Fibroblast of skin of abdomen (primary cell): ENCODE measurements around the gene MTG2.
A peak's percentile ranks its signal among the peaks of the same experiment; 100 is the strongest.

Experiments used
- DNase-seq: peaks from one replicate; pipeline ENCODE4 v3.0.0-alpha.2; 2013

The MTG2 gene

DNA sequence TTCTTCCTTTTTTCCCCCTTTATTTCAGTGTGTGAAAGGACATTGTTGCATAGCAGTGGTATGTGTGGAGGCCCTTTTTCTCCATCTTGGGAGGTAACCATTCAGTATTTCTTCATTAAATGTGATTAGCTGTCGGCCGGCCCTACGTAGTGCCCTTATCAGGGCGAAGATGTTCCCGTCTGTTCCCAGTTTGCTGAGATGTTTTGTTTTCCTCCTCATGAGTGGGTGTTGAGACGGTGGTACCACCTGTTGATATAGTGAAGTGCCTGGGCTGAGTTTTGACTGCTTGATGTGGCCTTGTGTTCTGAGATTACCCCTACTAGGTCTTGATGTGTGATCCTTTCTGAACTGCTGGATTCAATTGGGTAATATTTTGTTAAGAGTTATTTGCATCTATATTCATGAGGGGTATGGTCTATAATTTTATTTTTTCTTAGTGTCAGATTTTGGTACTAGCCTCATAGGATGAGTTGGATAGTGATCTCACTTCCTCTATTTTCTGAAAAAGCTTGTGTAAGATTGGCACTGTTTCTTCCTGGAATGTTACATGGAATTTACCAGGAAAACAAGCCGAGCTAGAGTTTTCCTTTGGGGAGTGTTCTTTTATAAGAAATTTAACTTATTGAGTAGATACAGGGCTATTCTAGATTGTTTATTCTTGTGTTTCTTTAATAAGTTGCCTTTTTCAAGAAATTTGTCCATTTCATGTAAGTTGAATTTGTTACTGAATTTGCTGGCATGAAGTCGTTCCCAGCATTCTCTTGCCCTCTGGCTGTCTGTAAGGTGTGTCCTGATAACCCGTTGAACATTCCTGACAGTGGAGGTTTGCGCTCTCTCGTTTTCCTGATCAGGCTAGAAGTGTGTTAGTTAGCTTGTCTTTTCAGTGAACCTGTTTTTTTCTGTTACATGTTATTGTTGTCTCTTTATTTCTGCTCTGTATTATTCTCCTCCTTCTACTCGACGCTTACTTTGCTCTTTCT lies 4.3 kb downstream of the MTG2 start:
- no peak for DNase-seq

- no peak for DNase-seq
Observed at GRCh38 chr20:62190639-62191411, 8.0 kb downstream of the MTG2 start.

- no peak for DNase-seq
Observed at GRCh38 chr20:62191781-62192559, 9.1 kb downstream of the MTG2 start.

GRCh38 chr20:62192635-62193034 lies 9.8 kb downstream of the MTG2 start:
- no peak for DNase-seq

DNA sequence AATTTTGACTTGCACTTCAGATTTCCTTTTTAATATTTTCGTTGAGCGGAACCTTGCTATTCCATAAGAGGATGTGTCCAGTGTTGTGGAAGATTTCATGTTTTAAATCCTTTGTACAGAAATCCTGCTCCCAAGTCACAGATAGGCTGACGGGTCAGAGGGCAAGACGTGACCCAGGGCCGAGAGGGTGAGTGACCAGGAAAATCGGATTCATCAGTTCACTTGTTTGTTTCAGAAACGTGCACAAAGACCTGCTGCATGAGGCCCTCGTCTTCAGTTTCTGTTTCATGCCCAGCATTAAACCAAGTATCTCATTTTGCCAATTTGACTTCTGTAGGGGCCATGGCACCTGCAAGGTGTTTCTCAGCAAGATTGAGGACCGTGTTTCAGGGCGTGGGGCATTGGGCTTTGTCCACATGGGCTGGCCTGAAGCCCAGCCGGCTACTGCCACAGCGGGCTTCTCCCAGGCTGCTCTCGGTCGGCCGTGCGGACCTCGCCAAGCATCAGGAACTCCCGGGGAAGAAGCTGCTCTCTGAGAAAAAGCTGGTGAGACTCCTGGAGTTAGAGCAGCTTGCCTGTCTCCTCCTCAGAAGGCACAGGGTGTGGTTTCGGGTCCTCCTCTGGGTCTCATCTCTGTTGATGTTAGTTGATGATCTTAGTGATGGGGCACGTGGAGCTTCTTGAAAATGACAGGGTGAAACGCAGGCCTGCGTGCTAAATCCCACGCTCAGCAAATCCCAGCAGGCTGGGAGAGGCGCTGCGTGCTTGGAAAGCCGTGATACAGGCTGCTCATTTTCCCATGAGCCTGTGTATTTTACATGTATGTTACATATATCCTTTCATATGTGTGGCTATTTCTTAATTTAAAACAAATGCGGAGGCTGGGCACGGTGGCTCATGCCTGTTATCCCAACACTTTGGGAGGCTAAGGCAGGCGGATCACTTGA lies 10.5 kb downstream of the MTG2 start:
- DNase-seq = no peak

DNA sequence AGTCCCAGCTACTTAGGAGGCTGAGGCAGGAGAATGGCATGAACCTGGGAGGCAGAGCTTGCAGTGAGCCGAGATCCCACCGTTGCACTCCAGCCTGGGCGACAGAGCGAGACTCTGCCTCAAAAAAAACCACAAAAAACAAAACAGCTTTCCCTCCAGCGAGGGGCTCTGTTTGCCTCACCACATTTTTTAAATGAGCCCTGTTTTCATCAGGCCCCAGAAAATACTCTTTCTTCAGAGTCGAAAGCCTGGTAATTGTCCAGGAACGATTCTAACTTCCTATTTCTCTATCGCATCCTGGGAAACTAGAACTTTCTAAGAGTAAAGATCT lies 12.2 kb downstream of the MTG2 start:
- no peak for DNase-seq

DNA sequence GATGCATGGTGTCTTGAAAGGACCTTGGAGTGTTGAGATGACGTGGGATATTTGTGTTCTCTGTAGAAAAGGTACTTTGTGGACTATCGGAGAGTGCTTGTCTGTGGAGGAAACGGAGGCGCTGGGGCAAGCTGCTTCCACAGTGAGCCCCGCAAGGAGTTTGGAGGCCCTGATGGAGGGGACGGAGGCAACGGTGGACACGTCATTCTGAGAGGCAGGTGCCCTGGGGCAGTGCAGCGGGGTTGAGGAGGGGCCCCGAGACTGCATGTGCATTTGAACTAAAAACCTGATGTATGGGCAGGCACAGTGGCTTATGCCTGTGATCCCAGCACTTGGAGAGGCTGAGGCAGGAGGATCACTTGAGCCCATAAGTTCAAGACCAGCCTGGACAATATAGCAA lies 12.9 kb downstream of the MTG2 start:
- DNase-seq = no peak

DNA sequence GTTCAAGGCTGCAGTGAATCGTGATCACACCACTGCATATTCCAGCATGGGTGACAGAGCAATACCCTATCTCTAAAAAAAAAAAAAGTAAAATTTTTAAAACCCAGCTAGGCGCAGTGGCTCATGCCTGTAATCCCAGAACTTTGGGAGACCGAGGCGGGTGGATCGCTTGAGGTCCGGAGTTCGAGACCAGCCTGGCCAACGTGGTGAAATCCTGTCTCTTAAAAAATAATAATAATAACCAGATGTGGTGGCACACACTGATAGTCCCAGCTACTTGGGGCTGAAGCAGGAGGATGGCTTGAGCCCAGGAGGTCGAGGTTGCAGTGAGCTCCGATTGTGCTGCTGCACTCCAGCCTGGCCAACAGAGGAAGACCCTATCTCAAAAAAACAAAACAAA lies 13.5 kb downstream of the MTG2 start:
- DNase-seq = no peak

- DNase-seq = no peak
Observed at GRCh38 chr20:62197311-62197710, 14.5 kb downstream of the MTG2 start.

DNA sequence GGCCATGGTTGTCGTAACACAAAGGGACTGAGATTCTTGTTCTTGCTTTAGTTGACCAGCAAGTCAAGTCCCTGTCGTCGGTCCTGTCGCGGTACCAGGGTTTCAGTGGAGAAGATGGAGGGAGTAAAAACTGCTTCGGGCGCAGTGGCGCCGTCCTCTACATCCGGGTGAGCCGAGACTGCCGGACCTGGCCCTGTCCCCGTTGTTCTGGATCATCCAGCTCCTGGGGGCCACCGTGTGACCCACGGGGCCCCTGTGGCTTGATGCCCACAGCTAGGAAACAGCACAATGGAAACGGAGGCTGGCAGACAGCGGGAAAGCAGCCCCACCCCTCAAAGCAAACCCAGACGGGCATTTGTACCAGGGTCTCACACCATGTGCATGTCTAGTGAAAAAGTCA lies 15.0 kb downstream of the MTG2 start:
- DNase-seq = no peak

DNA sequence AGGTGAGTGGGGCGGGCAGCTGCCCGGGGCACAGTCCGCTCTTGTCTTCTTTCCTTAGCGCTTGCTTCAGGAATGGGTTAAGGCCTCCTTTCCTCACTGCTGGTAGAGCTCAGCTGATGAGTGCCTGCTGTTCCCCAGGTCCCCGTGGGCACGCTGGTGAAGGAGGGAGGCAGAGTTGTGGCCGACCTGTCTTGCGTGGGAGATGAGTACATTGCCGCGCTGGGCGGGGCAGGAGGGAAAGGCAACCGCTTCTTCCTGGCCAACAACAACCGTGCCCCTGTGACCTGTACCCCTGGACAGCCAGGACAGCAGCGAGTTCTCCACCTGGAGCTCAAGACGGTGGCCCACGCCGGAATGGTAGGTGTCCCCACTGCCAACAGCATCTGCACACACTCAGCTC lies 15.7 kb downstream of the MTG2 start:
- no peak for DNase-seq

DNA sequence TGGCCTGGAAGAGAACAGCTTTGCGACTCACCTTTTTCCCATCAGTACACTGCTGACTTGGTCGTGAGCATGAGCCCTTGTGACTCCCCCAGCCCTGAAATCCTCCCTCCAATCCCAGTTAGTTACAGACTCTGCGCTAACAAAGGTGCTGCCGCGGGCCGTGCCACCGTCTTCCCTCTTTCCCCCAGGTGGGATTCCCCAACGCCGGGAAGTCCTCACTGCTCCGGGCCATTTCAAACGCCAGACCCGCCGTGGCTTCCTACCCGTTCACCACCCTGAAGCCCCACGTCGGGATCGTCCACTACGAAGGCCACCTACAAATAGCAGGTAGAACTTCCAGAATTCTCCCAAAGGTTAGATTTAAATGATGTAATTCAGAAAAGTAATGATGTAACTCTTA lies 16.1 kb downstream of the MTG2 start:
- no peak for DNase-seq

GRCh38 chr20:62200491-62201172 lies 17.8 kb downstream of the MTG2 start:
- DNase-seq = no peak

DNA sequence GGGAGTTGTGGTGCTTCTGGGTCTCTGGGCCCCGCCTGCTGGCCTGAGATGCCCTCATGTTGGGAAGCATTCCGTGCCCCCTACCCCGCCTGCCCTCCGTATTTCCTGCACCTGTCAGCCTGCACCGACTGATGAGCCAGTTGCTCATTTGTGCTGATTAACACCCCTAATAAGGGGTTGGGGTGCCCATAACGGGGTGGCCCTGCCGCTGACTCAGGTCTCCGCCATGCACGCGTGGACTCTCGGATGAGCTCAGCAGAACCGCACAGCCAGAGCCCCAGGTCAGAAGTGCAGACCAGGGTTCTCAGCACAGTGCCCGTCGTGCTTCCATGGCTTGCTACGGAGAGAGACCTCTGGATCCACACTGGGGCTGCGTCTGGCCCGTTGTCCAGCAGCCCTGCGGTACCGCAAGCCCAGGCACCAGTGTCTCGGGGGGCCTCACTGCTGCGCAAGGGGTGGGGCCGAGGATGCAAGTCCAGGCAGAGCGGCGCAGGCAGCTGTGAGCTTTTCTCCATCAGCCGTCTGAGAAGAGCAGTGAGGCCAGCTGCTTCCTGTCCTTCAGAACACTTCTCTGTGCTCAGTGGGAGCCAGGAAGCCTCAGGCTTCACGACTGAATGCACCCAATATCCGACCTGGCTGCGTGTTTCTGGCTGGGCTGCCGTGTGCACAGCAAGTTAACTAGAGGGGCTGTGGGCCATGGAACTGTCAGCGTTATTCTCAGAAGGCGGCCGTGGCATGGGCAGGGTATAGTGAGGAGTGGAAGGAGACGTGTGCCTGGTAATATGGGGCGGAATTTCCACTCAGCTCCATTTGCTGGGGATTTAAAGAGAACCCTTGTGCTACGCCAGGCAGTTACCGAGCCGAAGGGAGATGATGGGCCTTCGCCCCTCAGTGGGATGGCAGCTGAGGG lies 18.6 kb downstream of the MTG2 start:
- DNase-seq = no peak

- peak; percentile 9 for DNase-seq
Observed at GRCh38 chr20:62202083-62202395, 19.2 kb downstream of the MTG2 start.

GRCh38 chr20:62202676-62203377 lies 20.0 kb downstream of the MTG2 start:
- DNase-seq = no peak

GRCh38 chr20:62203378-62204030 lies 20.7 kb downstream of the MTG2 start:
- DNase-seq = peak; percentile 66

- no peak for DNase-seq
Observed at GRCh38 chr20:62205618-62206387, 23.0 kb downstream of the MTG2 start.
